ENCODE data around the gene SINHCAF.

DNA sequence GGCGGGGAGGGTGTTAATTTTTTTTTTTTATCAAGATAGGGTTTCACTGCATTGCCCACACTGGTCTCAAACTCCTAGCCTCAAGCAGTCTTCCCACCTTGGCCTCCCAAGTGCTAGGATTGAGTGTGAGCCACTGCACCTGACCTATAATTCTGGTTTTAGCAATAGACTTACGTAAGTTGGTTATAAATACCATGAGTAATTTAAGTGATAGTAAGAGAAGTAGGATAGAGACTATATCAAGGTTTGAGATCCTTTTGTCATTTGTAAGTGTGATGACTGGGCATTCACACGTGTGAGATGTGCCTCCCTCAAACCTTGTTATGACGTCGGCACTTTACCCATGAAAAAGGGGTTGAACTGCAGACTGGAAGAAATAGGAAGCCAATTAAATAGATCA lies 22.5 kb downstream of the SINHCAF start:
- no peak for TF ChIP-seq CTCF (IDR thresholded peaks at IDR 0.05; ENCODE audit: low read depth, low read length)
- TF ChIP-seq POLR2A (IDR thresholded peaks at IDR 0.05; ENCODE audit: extremely low read depth, insufficient read length), result no peak

All from NB4 (cell line).